Lower leg skin (tissue), 3 donors: Measurements from ENCODE around the gene FOXP2.

ENCODE experiments used
- POLR2A ChIP-seq, 2 donors: fragments of 450-650 bp; IDR thresholded peaks; one replicate each; pipeline ENCODE4 v1.6.1; 2016 to 2017; ENCODE audit warnings: antibody characterized with exemption in 2 of 2, mild to moderate bottlenecking in 1 of 2, moderate library complexity in 1 of 2
- TF ChIP-seq, protein P1 (sequence below), 3 donors: fragments of 450-650 bp; IDR thresholded peaks; one replicate each; pipeline ENCODE4 v1.5.1; 2016; ENCODE audit warnings: antibody characterized with exemption in 3 of 3, mild to moderate bottlenecking in 3 of 3, moderate library complexity in 2 of 3

GRCh38 chr7:114663502-114663901 lies 248.9 kb downstream of the FOXP2 start:
- TF ChIP-seq, protein P1, sequence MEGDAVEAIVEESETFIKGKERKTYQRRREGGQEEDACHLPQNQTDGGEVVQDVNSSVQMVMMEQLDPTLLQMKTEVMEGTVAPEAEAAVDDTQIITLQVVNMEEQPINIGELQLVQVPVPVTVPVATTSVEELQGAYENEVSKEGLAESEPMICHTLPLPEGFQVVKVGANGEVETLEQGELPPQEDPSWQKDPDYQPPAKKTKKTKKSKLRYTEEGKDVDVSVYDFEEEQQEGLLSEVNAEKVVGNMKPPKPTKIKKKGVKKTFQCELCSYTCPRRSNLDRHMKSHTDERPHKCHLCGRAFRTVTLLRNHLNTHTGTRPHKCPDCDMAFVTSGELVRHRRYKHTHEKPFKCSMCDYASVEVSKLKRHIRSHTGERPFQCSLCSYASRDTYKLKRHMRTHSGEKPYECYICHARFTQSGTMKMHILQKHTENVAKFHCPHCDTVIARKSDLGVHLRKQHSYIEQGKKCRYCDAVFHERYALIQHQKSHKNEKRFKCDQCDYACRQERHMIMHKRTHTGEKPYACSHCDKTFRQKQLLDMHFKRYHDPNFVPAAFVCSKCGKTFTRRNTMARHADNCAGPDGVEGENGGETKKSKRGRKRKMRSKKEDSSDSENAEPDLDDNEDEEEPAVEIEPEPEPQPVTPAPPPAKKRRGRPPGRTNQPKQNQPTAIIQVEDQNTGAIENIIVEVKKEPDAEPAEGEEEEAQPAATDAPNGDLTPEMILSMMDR (IDR thresholded peaks at IDR 0.05), result no peak
- no peak for TF ChIP-seq POLR2A (IDR thresholded peaks at IDR 0.05)
